HepG2 (cell line): ENCODE measurements around the gene THADA. TPM values are rescaled to one million over a fixed set of nuclear protein-coding genes. Genes with fewer than 3 reads are reported as not detected.

ENCODE experiments used
- ASH2L ChIP-seq: fragments of 300-600, 200-600 bp; sonication (generic); IDR thresholded peaks from 2 replicates; pipeline ENCODE4 v1.7.0; 2017; ENCODE audit warnings: low read depth, mild to moderate bottlenecking, moderate library complexity, mixed read lengths, low read length; ENCODE audit not compliant: insufficient read length
- BHLHE40 ChIP-seq: IDR thresholded peaks from 2 replicates; pipeline ENCODE4 v1.6.1; 2011; ENCODE audit warnings: low read length, improper control_type of control experiment
- CHD4 ChIP-seq: fragments of 200-600 bp; sonication (generic); IDR thresholded peaks from 2 replicates; pipeline ENCODE4 v1.7.0; 2017; ENCODE audit warnings: mild to moderate bottlenecking, low read length, borderline replicate concordance
- POLR2AphosphoS5 ChIP-seq: IDR thresholded peaks from 2 replicates; pipeline ENCODE4 v1.6.1; 2012; ENCODE audit warnings: low read depth, low read length
- RFXANK ChIP-seq: IDR thresholded peaks from 2 replicates; pipeline ENCODE4 v1.6.1; 2016
- ZNF670 ChIP-seq: sonication (generic); formaldehyde crosslinking; IDR thresholded peaks from 2 replicates; pipeline ENCODE4 v1.8.0; 2022; ENCODE audit warnings: mild to moderate bottlenecking, missing genetic modification reagents, borderline replicate concordance
- ZNF776 ChIP-seq: sonication (generic); formaldehyde crosslinking; IDR thresholded peaks from 2 replicates; pipeline ENCODE4 v1.4.0; 2020; ENCODE audit warnings: mild to moderate bottlenecking, missing genetic modification reagents
- polyA plus RNA-seq, 8 experiments: library from polyadenylated mRNA; depleted of rRNA in 3 of 8; stranded (reverse) in 7 of 8; unstranded in 1 of 8; fragments of >200 nt; fragmentation: Illumina TruSeq in 4 of 8; extraction: Trizol in 4 of 8; gene quantifications; 2 replicates each; pipeline versions ENCODE4 v1.2.1 to v1.2.3, GENCODE V29; 2011 to 2016; ENCODE audit warnings: low read depth in 4 of 8, missing spikeins in 1 of 8, mixed read lengths in 1 of 8; ENCODE audit not compliant: insufficient read depth in 1 of 8
- total RNA-seq, 5 experiments: library from RNA; depleted of rRNA; stranded (reverse); fragments of >200 nt; fragmentation: Illumina TruSeq; extraction: Trizol; gene quantifications; 2 replicates each; pipeline ENCODE4 v1.2.3, GENCODE V29; 2016; ENCODE audit warnings: low read depth in 1 of 5
- TF ChIP-seq, protein P1 (sequence below): sonication (generic); formaldehyde crosslinking; IDR thresholded peaks from 2 replicates; pipeline ENCODE4 v1.5.0; 2020; ENCODE audit warnings: mild to moderate bottlenecking, missing genetic modification reagents, moderate library complexity
- TF ChIP-seq, protein P2 (sequence below): IDR thresholded peaks from 2 replicates; pipeline ENCODE4 v1.6.1; 2012; ENCODE audit warnings: low read depth, low read length, improper control_type of control experiment
- TF ChIP-seq, protein P3 (sequence below): sonication (generic); formaldehyde crosslinking; IDR thresholded peaks from 2 replicates; pipeline ENCODE4 v1.4.0; 2020; ENCODE audit warnings: missing genetic modification reagents
- TF ChIP-seq, protein P4 (sequence below): sonication (generic); formaldehyde crosslinking; IDR thresholded peaks from 2 replicates; pipeline ENCODE4 v1.8.0; 2022; ENCODE audit warnings: low read depth, missing genetic modification reagents
- TF ChIP-seq, protein P5 (sequence below): sonication (generic); formaldehyde crosslinking; IDR thresholded peaks from 2 replicates; pipeline ENCODE4 v1.4.0; 2020; ENCODE audit warnings: low read depth, mild to moderate bottlenecking, missing genetic modification reagents
- TF ChIP-seq, protein P6 (sequence below), 2 experiments: sonication (generic) in 1 of 2; formaldehyde crosslinking in 1 of 2; IDR thresholded peaks; 2 replicates each; pipeline versions ENCODE4 v1.4.0 to v1.6.1; 2018 to 2020; ENCODE audit warnings: missing genetic modification reagents in 2 of 2, borderline replicate concordance in 1 of 2, low read depth in 1 of 2, mild to moderate bottlenecking in 1 of 2, missing biosample characterization in 1 of 2

Gene THADA
- total and polyA plus RNA-seq, 2 of the 13 experiments (the other 11 are each of a cell fraction or from before 2014, with no cell fraction given), result 12.7 to 21.7 TPM

DNA sequence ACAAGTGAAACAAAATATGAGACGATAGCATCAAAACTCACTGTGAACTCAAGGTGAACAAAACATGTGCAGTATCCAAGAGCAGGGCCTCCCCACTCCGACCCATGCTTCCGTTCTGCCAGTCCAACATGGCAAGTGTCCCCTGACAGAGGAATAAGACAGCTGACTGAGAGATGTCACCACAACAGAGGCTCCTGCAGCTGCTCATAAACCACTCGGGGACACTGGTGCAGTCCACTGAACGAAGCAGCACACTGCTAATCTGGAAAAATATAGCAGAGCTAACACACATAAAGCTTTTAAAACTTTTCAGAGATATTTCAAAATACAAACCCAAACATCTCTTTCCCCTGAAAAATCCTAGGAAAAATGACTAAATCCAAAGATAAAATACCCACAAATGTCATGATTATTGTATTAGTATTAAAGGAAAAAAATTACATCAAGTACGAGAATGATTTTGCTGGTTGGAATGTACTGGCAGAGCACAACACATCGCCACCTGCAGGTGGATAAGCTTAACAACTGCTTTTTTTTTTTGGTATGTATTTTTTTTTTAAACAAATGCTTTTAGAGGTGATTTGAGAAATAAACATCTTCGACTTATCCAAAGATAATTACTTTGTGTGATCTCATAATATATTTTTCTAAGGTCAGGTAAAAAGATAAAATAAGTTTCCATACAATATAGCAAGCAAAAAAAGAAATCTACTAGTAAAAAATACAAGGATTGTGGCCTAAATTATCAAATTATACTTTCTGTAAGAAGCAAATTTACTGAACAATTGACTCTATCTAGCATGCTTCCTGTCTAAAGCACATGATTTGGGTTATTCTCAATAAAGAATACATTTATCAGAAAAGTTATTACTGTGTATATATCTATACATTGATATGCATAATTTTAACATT, 18.6 kb downstream of the THADA start (continued):
- TF ChIP-seq, protein P1, sequence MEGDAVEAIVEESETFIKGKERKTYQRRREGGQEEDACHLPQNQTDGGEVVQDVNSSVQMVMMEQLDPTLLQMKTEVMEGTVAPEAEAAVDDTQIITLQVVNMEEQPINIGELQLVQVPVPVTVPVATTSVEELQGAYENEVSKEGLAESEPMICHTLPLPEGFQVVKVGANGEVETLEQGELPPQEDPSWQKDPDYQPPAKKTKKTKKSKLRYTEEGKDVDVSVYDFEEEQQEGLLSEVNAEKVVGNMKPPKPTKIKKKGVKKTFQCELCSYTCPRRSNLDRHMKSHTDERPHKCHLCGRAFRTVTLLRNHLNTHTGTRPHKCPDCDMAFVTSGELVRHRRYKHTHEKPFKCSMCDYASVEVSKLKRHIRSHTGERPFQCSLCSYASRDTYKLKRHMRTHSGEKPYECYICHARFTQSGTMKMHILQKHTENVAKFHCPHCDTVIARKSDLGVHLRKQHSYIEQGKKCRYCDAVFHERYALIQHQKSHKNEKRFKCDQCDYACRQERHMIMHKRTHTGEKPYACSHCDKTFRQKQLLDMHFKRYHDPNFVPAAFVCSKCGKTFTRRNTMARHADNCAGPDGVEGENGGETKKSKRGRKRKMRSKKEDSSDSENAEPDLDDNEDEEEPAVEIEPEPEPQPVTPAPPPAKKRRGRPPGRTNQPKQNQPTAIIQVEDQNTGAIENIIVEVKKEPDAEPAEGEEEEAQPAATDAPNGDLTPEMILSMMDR (CRISPR knock-in tag), result peak; percentile 68
- TF ChIP-seq ZNF670 (no peak), BHLHE40 (no peak), ZNF776 (CRISPR knock-in tag) (no peak), RFXANK (CRISPR knock-in tag) (no peak), CHD4 (no peak), POLR2AphosphoS5 (no peak), ASH2L (no peak)
- TF ChIP-seq, protein P2, sequence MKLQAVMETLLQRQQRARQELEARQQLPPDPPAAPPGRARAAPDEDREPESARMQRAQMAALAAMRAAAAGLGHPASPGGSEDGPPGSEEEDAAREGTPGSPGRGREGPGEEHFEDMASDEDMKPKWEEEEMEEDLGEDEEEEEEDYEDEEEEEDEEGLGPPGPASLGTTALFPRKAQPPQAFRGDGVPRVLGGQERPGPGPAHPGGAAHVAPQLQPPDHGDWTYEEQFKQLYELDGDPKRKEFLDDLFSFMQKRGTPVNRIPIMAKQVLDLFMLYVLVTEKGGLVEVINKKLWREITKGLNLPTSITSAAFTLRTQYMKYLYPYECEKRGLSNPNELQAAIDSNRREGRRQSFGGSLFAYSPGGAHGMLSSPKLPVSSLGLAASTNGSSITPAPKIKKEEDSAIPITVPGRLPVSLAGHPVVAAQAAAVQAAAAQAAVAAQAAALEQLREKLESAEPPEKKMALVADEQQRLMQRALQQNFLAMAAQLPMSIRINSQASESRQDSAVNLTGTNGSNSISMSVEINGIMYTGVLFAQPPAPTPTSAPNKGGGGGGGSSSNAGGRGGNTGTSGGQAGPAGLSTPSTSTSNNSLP, result peak; percentile 66; the same call in 1 of the 2 replicates
- TF ChIP-seq, protein P3, sequence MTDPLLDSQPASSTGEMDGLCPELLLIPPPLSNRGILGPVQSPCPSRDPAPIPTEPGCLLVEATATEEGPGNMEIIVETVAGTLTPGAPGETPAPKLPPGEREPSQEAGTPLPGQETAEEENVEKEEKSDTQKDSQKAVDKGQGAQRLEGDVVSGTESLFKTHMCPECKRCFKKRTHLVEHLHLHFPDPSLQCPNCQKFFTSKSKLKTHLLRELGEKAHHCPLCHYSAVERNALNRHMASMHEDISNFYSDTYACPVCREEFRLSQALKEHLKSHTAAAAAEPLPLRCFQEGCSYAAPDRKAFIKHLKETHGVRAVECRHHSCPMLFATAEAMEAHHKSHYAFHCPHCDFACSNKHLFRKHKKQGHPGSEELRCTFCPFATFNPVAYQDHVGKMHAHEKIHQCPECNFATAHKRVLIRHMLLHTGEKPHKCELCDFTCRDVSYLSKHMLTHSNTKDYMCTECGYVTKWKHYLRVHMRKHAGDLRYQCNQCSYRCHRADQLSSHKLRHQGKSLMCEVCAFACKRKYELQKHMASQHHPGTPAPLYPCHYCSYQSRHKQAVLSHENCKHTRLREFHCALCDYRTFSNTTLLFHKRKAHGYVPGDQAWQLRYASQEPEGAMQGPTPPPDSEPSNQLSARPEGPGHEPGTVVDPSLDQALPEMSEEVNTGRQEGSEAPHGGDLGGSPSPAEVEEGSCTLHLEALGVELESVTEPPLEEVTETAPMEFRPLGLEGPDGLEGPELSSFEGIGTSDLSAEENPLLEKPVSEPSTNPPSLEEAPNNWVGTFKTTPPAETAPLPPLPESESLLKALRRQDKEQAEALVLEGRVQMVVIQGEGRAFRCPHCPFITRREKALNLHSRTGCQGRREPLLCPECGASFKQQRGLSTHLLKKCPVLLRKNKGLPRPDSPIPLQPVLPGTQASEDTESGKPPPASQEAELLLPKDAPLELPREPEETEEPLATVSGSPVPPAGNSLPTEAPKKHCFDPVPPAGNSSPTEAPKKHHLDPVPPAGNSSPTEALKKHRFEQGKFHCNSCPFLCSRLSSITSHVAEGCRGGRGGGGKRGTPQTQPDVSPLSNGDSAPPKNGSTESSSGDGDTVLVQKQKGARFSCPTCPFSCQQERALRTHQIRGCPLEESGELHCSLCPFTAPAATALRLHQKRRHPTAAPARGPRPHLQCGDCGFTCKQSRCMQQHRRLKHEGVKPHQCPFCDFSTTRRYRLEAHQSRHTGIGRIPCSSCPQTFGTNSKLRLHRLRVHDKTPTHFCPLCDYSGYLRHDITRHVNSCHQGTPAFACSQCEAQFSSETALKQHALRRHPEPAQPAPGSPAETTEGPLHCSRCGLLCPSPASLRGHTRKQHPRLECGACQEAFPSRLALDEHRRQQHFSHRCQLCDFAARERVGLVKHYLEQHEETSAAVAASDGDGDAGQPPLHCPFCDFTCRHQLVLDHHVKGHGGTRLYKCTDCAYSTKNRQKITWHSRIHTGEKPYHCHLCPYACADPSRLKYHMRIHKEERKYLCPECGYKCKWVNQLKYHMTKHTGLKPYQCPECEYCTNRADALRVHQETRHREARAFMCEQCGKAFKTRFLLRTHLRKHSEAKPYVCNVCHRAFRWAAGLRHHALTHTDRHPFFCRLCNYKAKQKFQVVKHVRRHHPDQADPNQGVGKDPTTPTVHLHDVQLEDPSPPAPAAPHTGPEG (CRISPR knock-in tag), result no peak
- TF ChIP-seq, protein P4, sequence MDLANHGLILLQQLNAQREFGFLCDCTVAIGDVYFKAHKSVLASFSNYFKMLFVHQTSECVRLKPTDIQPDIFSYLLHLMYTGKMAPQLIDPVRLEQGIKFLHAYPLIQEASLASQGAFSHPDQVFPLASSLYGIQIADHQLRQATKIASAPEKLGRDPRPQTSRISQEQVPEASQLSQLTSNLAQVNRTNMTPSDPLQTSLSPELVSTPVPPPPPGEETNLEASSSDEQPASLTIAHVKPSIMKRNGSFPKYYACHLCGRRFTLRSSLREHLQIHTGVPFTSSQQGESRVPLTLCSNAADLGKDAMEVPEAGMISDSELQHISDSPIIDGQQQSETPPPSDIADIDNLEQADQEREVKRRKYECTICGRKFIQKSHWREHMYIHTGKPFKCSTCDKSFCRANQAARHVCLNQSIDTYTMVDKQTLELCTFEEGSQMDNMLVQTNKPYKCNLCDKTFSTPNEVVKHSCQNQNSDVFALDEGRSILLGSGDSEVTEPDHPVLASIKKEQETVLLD (CRISPR knock-in tag), result no peak
- TF ChIP-seq, protein P5, sequence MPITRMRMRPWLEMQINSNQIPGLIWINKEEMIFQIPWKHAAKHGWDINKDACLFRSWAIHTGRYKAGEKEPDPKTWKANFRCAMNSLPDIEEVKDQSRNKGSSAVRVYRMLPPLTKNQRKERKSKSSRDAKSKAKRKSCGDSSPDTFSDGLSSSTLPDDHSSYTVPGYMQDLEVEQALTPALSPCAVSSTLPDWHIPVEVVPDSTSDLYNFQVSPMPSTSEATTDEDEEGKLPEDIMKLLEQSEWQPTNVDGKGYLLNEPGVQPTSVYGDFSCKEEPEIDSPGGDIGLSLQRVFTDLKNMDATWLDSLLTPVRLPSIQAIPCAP, result no peak
- TF ChIP-seq, protein P6, sequence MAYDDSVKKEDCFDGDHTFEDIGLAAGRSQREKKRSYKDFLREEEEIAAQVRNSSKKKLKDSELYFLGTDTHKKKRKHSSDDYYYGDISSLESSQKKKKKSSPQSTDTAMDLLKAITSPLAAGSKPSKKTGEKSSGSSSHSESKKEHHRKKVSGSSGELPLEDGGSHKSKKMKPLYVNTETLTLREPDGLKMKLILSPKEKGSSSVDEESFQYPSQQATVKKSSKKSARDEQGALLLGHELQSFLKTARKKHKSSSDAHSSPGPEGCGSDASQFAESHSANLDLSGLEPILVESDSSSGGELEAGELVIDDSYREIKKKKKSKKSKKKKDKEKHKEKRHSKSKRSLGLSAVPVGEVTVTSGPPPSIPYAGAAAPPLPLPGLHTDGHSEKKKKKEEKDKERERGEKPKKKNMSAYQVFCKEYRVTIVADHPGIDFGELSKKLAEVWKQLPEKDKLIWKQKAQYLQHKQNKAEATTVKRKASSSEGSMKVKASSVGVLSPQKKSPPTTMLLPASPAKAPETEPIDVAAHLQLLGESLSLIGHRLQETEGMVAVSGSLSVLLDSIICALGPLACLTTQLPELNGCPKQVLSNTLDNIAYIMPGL (CRISPR knock-in tag; IDR thresholded peaks at IDR 0.05; ENCODE audit: borderline replicate concordance in 1 of 2, low read depth in 1 of 2), result 0 out of 4 replicates have a peak, but pooled peaks of 1 of the 2 experiments have one; percentile 21
